MM.1S (cell line): ENCODE measurements around the gene KCNQ4.

ENCODE experiments used
- DNase-seq: peaks from one replicate; pipeline ENCODE4 v3.0.0-alpha.2; 2015
- H2AFZ ChIP-seq: fragments of 300-600 bp; sonication (generic); 2 replicates; pipeline ENCODE4 v1.6.0; 2016; ENCODE audit warnings: antibody characterized with exemption, low read length
- H3F3A ChIP-seq: fragments of 300-600 bp; sonication (generic); 2 replicates; pipeline ENCODE4 v1.6.1; 2016; ENCODE audit warnings: mild to moderate bottlenecking, antibody characterized with exemption, low read length, moderate library complexity, mixed read lengths; ENCODE audit not compliant: insufficient read depth
- H3K27ac ChIP-seq: fragments of 300-600 bp; sonication (generic); 2 replicates; pipeline ENCODE4 v1.5.1; 2016; ENCODE audit warnings: mild to moderate bottlenecking, low read length
- H3K27me3 ChIP-seq: fragments of 300-600 bp; sonication (generic); replicated peaks from 2 replicates; pipeline ENCODE4 v1.6.0; 2016; ENCODE audit warnings: low read length; ENCODE audit not compliant: insufficient read depth
- H3K36me3 ChIP-seq: fragments of 300-600 bp; sonication (generic); replicated peaks from 2 replicates; pipeline ENCODE4 v1.6.1; 2016; ENCODE audit warnings: mild to moderate bottlenecking, low read length, mixed read lengths; ENCODE audit not compliant: insufficient read depth
- H3K4me1 ChIP-seq: fragments of 300-600 bp; sonication (generic); 2 replicates; pipeline ENCODE4 v1.6.1; 2016; ENCODE audit warnings: low read length, mixed read lengths
- H3K4me2 ChIP-seq: fragments of 300-600 bp; sonication (generic); 2 replicates; pipeline ENCODE4 v1.6.0; 2016; ENCODE audit warnings: low read depth, low read length
- H3K4me3 ChIP-seq: fragments of 300-600 bp; sonication (generic); 2 replicates; pipeline ENCODE4 v1.5.1; 2016; ENCODE audit warnings: low read length, mixed read lengths
- H3K79me2 ChIP-seq: fragments of 300-600 bp; sonication (generic); 2 replicates; pipeline ENCODE4 v1.6.1; 2016; ENCODE audit warnings: mixed run types, low read length, mixed read lengths
- H3K9ac ChIP-seq: fragments of 300-600 bp; sonication (generic); 2 replicates; pipeline ENCODE4 v1.6.1; 2016; ENCODE audit warnings: low read length, mixed read lengths
- H3K9me2 ChIP-seq: fragments of 300-600 bp; sonication (generic); replicated peaks from 2 replicates; pipeline ENCODE4 v1.6.1; 2016; ENCODE audit warnings: mild to moderate bottlenecking, low read length, mixed read lengths; ENCODE audit not compliant: insufficient read depth
- H3K9me3 ChIP-seq: fragments of 300-600 bp; sonication (generic); replicated peaks from 2 replicates; pipeline ENCODE4 v1.6.1; 2016; ENCODE audit warnings: mild to moderate bottlenecking, low read length, mixed read lengths; ENCODE audit not compliant: insufficient read depth
- H4K20me1 ChIP-seq: fragments of 300-600 bp; sonication (generic); 2 replicates; pipeline ENCODE4 v1.6.1; 2016; ENCODE audit warnings: mild to moderate bottlenecking, low read length, moderate library complexity, mixed read lengths; ENCODE audit not compliant: insufficient read depth
- CTCF ChIP-seq: fragments of 300-600 bp; sonication (generic); IDR thresholded peaks from 2 replicates; pipeline ENCODE4 v1.5.1; 2016; ENCODE audit warnings: antibody characterized with exemption, low read length, mixed read lengths
- EZH2 ChIP-seq: fragments of 300-600 bp; sonication (generic); optimal IDR thresholded peaks from 2 replicates; pipeline ENCODE3; 2017; ENCODE audit warnings: low read depth, mild to moderate bottlenecking, antibody characterized with exemption, low read length, mixed read lengths
- EZH2phosphoT487 ChIP-seq: fragments of 300-600 bp; sonication (generic); IDR thresholded peaks from 2 replicates; pipeline ENCODE4 v1.6.1; 2018; ENCODE audit warnings: antibody characterized with exemption, low read length

Gene KCNQ4

GRCh38 chr1:40840526-40841323, 57.1 kb downstream of the KCNQ4 start:
- no peaks in the 10 kb centered on the region for H4K20me1 ChIP-seq
- H3F3A ChIP-seq = no peaks in the 10 kb centered on the region
- no peaks in the 10 kb centered on the region for H3K36me3 ChIP-seq
- H2AFZ ChIP-seq = no peak overlapping the region
- no peak for TF ChIP-seq EZH2
- no peak for TF ChIP-seq EZH2phosphoT487
- TF ChIP-seq CTCF = no peak
- no peaks in the 10 kb centered on the region for H3K27me3 ChIP-seq
- H3K9ac ChIP-seq = no peak overlapping the region
- H3K9me3 ChIP-seq = no peaks in the 10 kb centered on the region
- H3K27ac ChIP-seq = no peak overlapping the region
- no peak overlapping the region for H3K4me3 ChIP-seq
- DNase-seq = no peak
- H3K4me1 ChIP-seq = no peaks in the 10 kb centered on the region
- no peaks in the 10 kb centered on the region for H3K79me2 ChIP-seq
- no peak overlapping the region for H3K4me2 ChIP-seq
- H3K9me2 ChIP-seq = no peaks in the 10 kb centered on the region

GRCh38 chr1:40841602-40842001, 58.0 kb downstream of the KCNQ4 start:
- no peak overlapping the region for H3K27ac ChIP-seq
- H4K20me1 ChIP-seq = no peaks in the 10 kb centered on the region
- no peak for TF ChIP-seq EZH2phosphoT487
- no peak for TF ChIP-seq EZH2
- TF ChIP-seq CTCF = no peak
- no peaks in the 10 kb centered on the region for H3K4me1 ChIP-seq
- H3K4me3 ChIP-seq = no peak overlapping the region
- no peaks in the 10 kb centered on the region for H3K27me3 ChIP-seq
- H3K9me2 ChIP-seq = no peaks in the 10 kb centered on the region
- no peak for DNase-seq
- no peaks in the 10 kb centered on the region for H3K9me3 ChIP-seq
- H3K9ac ChIP-seq = no peak overlapping the region
- no peaks in the 10 kb centered on the region for H3K79me2 ChIP-seq
- H3K36me3 ChIP-seq = no peaks in the 10 kb centered on the region
- H3F3A ChIP-seq = no peaks in the 10 kb centered on the region
- H2AFZ ChIP-seq = no peak overlapping the region
- H3K4me2 ChIP-seq = no peak overlapping the region

- Histone ChIP-seq H3K36me3 (no peaks in the 10 kb centered on the region), H3K27me3 (no peaks in the 10 kb centered on the region), H3K4me1 (no peaks in the 10 kb centered on the region), H3F3A (no peaks in the 10 kb centered on the region), H3K9me2 (no peaks in the 10 kb centered on the region), H3K79me2 (no peaks in the 10 kb centered on the region), H3K9me3 (no peaks in the 10 kb centered on the region), H3K27ac (no peak overlapping the region), H2AFZ (no peak overlapping the region), H4K20me1 (no peaks in the 10 kb centered on the region), H3K4me2 (no peak overlapping the region), H3K9ac (no peak overlapping the region), H3K4me3 (no peak overlapping the region)
- no peak for DNase-seq
- TF ChIP-seq EZH2 (no peak), CTCF (no peak), EZH2phosphoT487 (no peak)
Measured at GRCh38 chr1:40842207-40842606, 58.6 kb downstream of the KCNQ4 start.
